NT2/D1 (cell line): ENCODE results near the gene RASSF6.

Source experiments
- YY1 ChIP-seq: IDR thresholded peaks from 2 replicates; pipeline ENCODE4 v1.6.1; 2011; ENCODE audit not compliant: insufficient read length, insufficient read depth
- ZNF274 ChIP-seq: IDR thresholded peaks from 2 replicates; pipeline ENCODE4 v1.6.1; 2011; ENCODE audit warnings: mild to moderate bottlenecking, low read depth, low read length

DNA sequence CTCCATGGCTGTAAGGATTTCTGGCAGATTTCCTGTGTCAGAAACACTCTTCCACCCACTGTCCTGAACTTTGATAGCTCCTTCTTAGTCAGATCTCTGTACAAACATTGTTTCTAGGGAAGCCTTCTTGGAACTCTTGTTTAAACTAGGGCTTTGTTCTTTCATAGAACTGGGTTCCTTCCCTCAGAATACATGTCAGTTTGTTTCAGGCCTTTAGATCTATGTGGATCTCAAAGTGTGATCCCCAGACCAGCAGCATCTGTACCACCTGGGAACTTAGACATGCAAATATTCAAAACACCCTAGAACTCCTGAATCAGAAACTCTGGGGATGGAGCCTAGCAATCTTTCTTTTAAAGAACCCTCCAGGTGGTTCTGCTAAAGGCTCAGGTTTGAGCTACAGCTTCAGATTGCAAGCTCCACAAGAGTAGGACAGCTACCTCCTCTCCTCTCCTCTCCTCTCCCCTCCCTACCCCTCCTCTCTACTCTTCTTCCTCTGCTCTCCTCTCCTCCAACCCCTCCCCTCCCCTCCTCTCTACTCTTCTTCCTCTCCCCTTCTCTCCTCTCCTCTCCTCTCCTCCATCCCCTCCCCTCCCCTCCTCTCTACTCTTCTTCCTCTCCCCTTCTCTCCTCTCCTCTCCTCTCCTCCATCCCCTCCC, 12.7 kb downstream of the RASSF6 start:
- TF ChIP-seq YY1 (no peak), ZNF274 (no peak)
